ENCODE measurements around the gene MLC1.

The MLC1 gene

GRCh38 chr22:50076646-50077535 is 8.3 kb downstream of the MLC1 start:
- DNase-seq (ENCODE audit: low spot score): no peak

GRCh38 chr22:50074551-50075530 is 10.4 kb downstream of the MLC1 start:
- DNase-seq (ENCODE audit: low spot score): no peak

DNA sequence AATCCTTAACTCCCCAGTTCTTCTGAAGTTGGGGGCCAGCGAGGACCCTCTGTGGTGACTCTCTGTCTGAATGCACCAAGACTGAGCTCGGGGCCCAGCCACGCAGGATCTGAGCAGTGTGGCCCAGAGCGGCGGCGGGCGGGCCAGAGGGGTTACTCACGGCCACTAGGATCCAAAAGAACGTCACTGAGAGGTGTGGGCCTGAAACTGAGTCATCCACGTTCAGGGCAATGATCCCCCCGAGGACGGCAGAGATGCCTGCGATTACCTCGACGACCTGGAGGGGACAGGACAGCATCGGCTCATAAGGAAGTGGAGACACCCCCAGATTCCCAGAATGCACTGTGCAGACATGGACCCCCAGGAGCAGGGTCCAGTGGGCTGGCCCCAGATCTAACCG is 11.2 kb downstream of the MLC1 start:
- no peak for DNase-seq (ENCODE audit: low spot score)

DNA sequence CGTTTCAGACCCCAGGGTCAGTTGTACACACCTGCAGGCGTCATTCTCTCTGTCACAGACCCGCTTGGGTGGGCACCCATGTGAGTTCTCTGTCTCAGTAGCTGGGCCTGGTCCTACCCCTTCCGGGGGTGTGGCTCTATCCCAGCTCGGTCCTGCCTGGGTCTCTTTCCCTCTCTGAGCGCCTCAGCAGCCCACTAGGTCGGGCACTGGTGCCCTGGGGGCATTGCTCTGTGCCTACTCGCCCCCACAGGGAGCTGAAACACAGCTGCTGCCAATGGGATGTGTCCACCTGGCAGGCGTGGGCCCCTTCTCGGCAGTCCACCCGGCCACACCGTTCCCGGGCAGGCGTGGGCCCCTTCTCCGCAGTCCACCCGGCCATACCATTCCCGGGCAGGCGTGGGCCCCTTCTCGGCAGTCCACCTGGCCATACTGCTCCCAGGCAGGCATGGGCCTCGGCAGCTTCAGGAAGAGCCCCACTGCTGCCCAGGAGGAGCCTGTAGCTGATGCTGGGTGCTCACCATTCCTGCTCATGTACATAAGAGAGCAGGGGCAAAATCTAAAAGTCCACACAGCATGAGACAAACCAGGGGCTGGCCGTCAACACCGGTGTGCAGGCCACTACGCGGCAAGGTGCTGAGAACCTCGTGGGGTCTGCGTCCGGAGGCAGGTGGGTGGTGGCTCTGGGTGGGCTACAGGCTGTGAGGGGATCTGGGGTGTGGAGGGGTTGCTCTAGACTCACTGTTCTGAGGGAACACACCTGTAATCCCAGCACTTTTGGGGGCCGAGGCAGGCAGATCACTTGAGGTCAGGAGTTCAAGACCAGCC is 12.3 kb downstream of the MLC1 start:
- DNase-seq (ENCODE audit: low spot score): no peak

GRCh38 chr22:50072167-50072555 is 13.1 kb downstream of the MLC1 start:
- no peak for DNase-seq (ENCODE audit: low spot score)

DNA sequence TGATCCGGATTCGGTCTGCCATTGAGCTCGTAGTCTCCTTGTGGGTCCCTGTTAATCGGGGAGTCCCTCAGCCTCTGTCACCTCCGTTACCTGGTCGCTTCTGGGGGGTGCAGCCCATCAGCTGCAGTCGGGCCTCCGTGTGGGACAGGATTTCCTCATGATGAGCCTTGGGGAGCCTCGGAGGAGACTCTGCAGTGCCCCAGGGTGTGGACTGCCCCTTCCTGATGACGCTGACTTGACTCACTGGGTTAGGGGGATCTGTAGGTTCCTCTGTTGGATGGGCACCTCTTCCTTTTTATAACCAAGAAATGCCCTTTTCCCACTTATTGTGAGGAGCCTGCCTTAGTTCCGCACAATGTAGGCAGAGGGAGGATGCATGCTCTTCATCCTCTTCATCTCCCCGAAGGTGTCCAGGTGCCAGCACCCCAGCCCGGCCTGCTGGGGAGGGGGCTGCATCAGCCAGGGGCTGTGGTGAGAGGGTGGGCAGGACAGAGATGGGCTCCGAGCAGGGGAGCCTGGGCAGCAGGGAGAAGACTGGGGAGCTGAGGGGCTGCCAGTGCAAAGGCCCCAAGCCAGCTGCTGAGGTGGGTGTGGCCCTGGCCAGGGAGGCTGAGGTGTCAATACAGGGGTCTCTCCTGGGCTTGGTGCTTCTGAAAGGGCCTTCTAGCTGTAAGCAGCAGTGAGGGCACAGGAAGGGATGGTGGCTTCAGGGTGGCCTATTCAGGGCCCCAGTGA is 13.6 kb downstream of the MLC1 start:
- no peak for DNase-seq (ENCODE audit: low spot score)

- no peak for DNase-seq (ENCODE audit: low spot score)
These were observed 14.9 kb downstream of the MLC1 start for GRCh38 chr22:50070366-50070765.

DNA sequence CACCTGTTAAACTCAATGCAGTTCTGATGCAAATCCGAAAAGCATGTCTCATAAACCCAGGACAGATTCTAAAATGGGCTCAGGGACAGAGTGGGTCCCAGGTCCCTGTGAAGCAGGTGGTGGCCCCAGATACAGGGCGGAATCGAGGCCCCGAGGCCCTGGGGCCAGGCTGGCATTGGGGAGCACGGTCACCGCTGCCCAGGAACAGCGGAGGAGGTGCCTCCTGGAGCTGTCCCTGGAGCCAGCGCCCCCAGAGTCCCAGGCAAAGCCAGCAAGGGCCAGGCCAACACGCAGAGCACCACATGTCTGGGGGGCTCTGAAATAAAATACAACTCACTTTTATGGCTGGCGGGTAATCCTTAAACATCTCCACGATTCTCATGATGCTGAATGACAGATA is 17.1 kb downstream of the MLC1 start:
- no peak for DNase-seq (ENCODE audit: low spot score)

DNA sequence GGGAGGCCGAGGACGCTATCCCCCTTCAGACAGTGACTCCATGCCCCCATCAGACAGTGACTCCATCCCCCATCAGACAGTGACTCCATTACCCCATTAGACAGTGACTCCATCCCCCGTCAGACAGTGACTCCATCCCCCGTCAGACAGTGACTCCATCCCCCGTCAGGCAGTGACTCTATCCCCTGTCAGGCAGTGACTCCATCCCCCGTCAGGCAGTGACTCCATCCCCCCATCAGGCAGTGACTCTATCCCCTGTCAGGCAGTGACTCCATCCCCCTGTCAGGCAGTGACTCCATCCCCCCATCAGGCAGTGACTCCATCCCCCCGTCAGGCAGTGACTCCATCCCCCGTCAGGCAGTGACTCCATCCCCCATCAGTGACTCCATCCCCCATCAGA is 18.0 kb downstream of the MLC1 start:
- no peak for DNase-seq (ENCODE audit: low spot score)

- DNase-seq (ENCODE audit: low spot score): no peak
These were observed 20.8 kb downstream of the MLC1 start for GRCh38 chr22:50064453-50064852.

DNA sequence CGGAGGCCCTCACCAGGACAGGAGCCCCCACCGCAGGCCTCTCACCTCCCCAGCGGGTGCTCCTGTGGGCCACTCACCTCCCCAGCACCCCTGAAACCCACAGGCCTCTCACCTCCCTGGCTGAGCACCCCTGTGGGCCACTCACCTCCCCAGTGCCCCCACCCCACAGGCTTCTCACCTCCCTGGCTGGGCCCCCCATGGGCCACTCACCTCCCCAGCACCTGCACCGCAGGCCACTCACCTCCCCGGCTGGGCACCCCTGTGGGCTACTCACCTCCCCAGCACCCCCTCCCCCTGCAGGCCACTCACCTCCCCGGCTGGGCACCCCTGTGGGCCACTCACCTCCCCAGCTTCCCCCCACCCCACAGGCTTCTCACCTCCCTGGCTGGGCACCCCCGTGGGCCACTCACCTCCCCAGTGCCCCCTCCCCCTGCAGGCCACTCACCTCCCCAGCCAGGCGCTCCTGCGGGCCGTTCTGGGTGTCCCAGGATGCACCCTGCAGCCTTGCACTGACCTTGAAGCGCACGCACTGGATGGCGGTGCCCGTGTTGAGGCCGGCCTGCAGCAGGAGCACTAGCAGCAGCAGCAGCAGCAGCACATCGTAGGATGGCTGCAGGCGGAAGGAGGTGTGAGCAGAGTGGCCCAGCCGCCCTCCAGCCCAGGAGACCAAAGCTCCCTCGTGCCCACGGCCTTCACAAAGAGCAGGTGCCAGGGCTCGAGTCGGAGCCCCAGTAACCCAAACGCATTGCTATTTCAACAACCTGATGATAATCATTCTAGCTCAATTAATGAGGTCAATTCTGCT is 21.4 kb downstream of the MLC1 start:
- no peak for DNase-seq (ENCODE audit: low spot score)

GRCh38 chr22:50062509-50063135 is 22.6 kb downstream of the MLC1 start:
- DNase-seq (ENCODE audit: low spot score): no peak

DNA sequence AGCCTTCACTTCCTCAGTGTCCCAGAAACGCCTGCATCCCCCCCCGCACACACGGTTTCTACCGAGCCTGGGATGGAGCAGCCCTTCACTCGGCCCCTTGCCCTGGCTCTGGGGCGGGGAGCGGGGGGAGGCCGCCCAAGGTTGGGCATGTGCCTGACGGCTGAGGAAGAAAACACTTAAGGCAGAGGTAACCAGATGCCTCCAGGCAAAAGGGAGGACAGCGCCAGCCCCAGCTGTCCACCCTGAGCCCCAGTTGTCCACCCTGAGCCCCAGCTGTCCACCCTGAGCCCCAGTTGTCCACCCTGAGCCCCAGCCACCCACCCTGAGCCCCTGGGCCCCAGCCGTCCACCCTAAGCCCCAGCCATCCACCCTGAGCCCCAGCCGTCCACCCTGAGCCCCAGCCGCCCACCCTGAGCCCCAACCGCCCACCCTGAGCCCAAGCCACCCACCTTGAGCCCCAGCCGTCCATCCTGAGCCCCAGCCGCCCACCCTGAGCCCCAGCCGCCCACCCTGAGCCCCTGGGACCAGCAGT is 23.3 kb downstream of the MLC1 start:
- DNase-seq (ENCODE audit: low spot score): no peak

DNA sequence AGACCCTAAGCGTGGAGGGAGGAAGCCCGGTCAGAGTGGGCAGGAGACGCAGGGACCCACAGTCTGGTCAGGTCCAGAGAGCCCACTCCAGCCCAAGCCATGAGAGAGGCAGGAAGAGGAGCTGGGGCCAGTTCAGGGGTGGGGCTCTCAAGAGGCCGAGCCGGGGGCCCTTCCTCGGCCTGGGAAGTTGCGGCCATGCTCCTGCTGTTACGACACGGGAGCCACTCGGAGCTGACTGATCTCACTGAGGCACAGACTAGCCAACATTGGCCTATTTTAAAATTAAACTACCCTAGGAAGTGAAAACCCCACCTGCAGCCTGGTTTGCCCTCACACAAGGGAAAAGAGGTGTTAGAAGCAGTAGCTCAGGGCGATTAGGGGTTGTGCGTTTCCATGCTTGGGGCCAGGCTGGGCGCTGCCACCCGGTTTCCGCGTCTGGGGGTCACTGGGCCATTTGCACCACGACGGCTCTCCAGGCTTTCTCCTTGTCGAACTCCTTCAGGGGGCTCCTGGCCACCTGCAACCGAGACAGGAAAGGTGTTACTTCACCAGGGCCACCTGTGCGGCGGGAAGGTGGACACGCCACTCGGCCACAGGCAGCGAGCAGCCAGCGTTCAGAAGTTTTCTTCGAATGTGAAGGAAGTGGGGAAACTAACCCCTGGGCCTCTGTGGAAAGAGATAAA is 23.9 kb downstream of the MLC1 start:
- no peak for DNase-seq (ENCODE audit: low spot score)

GRCh38 chr22:50060441-50061140 is 24.6 kb downstream of the MLC1 start:
- no peak for DNase-seq (ENCODE audit: low spot score)

DNA sequence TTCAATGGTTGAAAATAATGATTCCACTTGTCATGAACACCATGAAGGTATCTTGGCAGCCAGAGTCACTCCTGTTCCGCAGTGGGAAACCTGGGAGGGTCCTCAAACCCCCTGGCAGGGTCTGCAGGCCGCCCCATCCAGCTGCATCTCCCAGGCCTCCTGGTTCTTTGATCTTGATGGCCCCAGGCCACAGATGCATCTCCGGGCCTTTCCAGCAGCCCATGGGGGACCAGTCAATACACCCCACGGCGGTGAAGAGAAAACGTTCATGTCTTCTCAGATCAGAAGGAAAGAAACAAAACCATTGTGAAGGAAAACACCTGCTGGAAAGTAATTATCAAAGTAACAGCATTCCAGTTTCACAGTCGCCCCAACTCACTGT is 25.4 kb downstream of the MLC1 start:
- no peak for DNase-seq (ENCODE audit: low spot score)

DNA sequence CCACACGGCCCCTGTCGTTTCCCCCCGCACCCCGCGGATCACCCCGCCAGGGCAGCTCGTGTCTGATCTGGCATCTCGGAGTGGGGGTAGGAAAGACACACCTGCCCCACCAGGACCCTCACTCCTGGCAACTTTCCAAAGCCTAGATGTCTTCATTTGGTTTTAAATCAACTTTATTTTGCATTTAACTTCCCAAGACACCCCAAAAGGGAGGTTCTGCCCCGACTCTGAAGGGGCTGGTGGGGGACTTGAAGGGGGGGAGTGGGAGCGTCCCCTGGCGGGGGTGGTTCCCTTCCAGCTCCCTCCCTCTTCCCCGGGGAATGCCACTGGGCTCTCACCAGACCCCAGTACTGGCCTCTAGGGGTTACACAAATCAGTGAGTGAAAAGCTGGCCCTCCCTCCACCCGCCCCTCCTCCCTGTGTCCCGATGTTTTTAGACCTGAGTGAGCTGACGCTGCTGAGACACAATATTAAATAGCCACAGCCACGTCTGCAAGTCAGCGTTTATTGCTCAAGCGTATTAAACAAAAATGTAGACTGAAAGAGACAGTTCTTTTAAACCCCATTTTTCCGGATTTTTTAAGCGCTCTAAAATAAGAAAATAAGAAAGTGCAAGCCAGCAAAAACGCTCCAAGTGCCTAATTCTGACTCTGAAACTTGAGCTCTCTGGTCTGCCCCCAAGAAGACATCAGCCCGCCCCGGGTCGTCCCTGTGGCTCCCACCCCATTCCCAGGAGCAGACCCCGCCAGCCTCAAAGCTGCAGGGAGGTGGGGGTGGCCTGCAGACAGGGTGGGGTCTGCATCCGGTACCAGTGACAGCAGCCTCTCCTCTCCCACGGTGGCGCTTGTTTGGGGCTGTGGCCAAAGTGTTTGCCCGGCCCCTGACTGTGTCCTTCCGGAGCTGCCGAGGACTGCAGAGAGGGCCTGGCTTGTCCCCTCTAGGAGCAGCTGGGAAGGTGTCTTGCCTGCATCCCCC is 26.0 kb downstream of the MLC1 start:
- no peak for DNase-seq (ENCODE audit: low spot score)

Measured in HuH-7.5 (cell line).